ENCODE data around the gene APLF.
"Not testable (repeated sequence)": the region's sequence is repeated elsewhere in the genome, so short reads cannot be mapped to it uniquely, and the experiment has no call there.

Gene APLF

DNA sequence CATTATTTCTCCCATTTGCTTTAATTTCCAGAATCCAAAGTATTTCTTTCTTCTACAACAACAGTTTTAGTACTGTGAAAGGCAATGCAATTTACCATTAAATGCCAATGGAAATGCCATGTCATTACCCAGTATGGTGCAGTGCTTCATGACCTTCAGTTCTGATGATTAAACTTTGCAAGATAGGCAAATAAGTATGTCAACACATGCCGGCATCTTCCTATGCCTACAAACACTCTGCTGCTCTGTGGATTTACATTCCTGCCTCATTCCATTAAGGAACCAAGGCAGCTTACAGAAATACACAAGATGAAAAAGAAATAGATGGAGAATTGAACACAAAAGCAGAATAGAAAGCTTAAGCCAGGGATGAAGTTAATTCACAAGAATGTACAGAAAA is 123.3 kb downstream of the APLF start:
- DNase-seq = no peak

DNA sequence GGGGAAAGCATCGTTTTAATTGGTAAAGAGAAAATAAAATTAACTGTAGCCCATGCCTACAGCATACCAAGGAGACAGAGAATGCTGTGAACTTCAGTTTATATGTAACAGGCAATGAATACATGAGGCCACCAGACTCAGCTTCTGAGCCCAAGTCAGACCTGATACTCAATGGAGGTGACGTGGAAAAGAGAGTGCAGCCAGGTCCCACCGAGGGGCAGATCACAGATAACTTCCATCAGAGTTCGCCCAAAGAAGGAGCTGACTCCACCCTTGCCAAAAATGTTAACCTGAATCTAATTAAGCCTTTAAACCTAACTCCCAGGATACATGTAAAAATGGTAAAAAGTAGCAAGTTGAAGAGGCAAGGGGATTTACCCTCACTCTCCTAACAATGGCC is 123.8 kb downstream of the APLF start:
- no peak for DNase-seq

DNA sequence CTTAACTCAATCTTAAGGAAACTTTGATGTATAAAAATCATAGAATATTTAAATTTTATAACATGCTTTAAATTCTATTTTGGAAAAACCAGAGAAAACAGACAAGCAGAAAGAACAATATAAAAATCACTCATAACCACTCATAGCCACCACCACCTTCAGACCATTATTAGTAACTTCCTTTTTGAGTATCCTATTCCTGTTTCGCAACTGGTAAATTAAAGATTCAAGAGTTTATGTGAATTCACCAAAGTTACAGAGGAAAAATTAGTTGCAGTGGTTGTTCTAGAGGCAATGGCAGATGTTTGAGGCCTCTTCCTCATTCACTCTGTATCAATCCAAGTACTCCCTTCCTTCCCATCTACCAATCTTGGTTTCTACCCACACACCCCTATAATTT is 126.7 kb downstream of the APLF start:
- DNase-seq = no peak

GRCh38 chr2:68594674-68595492 is 127.5 kb downstream of the APLF start:
- DNase-seq = no peak

DNA sequence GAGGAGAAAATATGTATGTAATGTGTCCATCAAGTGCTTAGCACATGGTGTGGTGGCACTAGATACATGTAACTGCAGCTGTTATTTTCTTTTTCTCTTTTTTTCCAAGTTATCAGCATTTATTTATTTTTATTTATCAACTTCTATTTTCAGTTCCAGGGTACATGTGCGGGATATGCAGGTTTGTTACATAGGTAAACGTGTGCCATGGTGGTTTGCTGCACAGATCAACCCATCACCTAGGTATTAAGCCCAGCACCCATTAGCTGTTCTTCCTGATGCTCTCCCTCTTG is 128.1 kb downstream of the APLF start:
- DNase-seq = not testable (repeated sequence)

DNA sequence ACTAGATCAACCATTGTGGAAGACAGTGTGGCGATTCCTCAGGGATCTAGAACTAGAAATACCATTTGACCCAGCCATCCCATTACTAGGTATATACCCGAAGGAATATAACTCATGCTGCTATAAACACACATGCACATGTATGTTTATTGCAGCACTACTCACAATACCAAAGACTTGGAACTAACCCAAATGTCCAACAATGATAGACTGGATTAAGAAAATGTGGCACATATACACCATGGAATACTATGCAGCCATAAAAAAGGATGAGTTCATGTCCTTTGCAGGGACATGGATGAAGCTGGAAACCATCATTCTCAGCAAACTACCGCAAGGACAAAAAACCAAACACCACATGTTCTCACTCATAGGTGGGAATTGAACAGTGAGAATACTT is 133.1 kb downstream of the APLF start:
- not testable (repeated sequence) for DNase-seq

DNA sequence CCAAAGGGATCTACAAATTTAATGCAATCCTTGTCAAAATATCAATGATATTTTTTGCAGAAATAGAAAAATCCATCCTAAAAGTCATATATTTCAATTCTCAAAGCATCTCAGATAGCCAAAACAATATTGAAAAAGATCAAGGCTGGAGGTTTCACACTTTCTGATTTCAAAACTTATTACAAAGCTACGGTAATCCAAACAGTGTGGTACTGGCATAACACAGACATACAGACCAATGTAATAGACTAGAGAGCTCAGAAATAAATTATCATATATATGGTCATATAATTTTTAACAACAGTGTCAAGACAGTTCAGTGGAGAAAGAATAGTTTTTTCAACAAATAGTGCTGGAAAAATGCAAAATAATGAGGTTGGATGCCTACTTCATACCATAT is 135.7 kb downstream of the APLF start:
- DNase-seq = no peak

DNA sequence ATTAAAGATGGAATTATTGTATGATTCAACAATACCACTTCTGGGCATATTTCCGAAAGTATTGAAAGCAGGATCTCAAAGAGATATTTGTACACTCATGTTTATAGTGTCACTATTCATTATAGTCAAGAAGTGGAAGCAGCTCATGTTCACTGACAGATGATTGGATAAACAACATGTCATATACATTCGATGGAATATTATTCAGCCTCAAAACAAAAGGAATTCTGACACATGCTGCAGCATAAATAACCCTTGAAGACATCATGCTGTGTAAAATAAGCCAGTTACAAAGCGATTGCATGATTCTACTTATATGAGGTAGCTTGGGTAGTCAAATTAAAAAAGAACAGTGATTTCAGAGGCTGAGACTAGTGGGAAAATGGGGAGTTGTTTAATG is 136.7 kb downstream of the APLF start:
- DNase-seq = no peak

DNA sequence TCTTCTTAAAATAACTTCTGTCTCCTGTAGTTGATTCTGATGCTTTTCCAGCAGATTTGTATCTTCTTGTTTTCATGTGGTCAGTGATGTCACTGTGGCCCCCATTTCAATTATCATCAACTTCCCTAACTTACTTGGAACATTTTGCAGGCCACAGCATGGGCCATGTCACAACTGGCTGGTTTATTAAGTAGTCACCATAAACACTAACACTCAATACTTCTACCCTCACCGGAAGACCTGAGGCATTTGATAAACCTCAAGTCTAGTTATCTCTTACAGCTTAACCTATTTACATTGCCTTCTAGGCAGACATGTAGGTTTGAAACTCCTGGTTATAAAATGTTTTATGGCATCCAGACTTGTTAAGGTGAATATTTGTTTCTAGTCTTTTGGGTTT is 138.6 kb downstream of the APLF start:
- no peak for DNase-seq

DNA sequence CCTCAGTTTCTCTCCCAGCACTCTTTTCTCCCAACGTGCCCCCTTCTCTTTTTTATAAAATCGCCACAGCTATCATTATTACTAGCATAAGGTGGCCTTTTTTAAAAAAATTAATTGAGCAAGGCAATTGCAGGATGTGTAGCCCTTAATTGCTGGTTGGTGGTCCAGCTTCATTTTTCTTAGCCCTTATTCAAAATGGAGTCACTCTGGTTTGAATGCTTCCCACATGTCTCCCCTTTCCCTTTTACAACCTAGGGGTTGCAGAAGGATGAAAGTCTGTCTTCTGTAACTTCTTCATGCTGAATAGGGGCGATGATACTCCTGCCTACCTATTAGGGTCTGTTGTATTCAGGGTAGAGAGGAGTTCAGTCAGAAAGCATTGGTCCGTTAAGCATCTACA is 139.4 kb downstream of the APLF start:
- no peak for DNase-seq

- no peak for DNase-seq
These were observed 140.5 kb downstream of the APLF start for GRCh38 chr2:68607837-68608236.

GRCh38 chr2:68612765-68613519 is 145.6 kb downstream of the APLF start:
- no peak for DNase-seq

DNA sequence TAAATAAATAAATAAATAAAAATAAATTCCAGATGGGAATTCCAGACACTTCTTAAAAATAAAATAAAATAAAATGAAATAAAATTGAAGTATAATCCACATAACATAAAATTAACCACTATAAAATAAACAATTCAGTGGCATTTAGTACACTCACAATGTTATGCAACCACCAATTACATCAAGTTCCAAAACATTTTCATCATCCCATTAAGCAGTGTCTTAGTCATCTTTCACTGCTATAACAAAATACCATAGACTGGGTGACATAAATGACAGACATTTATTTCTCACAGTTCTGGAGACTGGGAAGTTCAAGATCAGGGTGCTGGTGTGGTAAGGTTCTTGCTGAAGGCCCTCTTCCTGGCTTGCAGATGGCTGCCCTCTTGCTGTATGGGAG is 153.4 kb downstream of the APLF start:
- DNase-seq = no peak

DNA sequence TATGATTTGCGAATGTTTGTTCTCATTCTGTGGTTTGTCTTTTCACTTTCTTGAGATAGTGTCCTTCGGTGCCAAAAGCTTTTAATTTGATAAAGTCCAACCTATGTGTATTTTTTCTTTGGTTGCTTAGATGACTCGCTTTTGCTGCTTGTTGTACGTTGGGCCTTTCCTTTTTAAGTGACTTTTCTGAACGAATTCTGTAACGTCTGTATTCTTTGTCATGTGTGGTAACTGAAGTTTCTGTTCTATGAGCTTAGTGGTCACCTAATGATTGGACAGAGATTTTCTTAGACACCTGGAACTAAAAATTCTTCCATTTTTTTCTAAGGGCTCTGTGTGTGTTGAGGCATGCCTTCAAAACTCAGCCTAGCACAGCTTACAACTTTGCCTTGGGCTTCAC is 156.4 kb downstream of the APLF start:
- no peak for DNase-seq

- no peak for DNase-seq
These were observed 160.2 kb downstream of the APLF start for GRCh38 chr2:68627615-68628014.

Measured in NCI-H1092 treated with DMSO at 0.1 percent for 48 hours (cell line).